ENCODE measurements around the gene PRR23E. TPM values are rescaled to one million over a fixed set of nuclear protein-coding genes. Genes with fewer than 3 reads are reported as not detected.
A peak's percentile ranks its signal among the peaks of the same experiment; 100 is the strongest.

PRR23E gene
- total RNA-seq, 2 donors from 2014 or later = not detected

DNA sequence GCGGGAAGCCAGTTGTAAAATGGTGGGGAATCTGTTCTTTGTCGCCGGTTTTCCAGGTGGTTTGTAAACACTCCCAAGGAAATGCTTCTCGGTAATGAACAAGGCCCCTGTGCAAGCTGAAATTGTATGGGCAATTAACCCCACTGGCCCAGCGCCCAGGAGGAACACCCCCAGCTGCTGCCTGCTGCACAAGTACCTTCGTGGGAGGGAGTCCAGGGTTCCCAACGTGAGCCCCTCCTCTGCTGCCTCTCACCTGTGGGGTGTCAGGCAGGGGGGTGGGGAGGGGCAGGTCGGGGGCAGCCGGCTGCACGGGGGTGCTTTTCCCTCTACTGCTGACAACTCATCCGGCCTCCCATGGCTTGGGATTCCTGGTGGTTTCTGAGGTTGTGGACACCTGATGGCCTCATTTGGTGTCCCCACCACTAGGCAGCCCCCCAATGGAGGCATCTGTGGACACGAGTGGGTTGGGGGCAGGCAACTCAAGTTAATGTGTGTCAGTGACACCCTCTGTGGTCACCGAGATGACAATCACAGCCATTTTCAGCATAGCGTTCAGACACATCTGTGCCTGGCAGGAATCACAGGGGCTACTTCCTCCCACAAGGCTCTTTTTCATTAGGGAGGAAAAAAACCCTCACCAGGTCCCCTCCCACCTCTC is 35.6 kb upstream of the PRR23E start:
- no peak overlapping the region for H3K27ac Mint-ChIP-seq
- DNase-seq (ENCODE audit: low spot score) = no peak
- no peaks in the 10 kb centered on the region for H3K27me3 Mint-ChIP-seq
- H3K9me3 Mint-ChIP-seq = no peaks in the 10 kb centered on the region
- no peaks in the 10 kb centered on the region for H3K4me1 Mint-ChIP-seq (ENCODE audit: low read depth in 2 of 2)
- H3K36me3 Mint-ChIP-seq = no peaks in the 10 kb centered on the region
- no peak for ATAC-seq
- H3K4me3 Mint-ChIP-seq = no peak overlapping the region

DNA sequence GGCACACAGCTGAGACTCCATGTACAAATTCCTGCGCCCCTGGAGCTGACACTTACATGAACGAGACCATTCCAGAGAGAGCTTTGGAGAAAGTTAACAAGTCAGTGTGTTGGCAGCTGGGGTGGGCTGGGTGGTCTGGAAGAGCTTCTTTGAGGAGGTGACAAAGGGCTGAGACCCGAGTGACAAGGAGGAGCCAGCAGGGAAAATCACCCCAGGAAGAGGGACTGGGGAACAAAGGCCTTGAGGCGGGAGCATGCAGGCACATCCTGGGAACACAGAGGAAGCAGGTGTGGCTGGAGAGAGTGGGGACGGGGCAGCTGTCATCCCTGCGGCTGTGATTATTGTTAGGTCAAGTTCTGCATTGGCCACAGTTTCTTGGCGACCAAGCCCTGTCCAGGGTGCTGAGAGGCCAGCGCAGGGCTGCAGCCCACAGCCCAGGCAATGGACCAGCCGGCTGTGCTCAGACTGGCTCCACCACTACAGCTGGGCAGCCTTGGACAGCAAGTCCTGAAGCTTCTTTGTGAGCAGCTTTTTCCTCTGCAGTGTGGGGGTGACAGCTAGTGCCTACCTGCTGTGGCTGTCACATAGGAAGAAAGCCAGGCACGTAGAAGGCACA is 34.2 kb upstream of the PRR23E start:
- no peaks in the 10 kb centered on the region for H3K9me3 Mint-ChIP-seq
- H3K4me3 Mint-ChIP-seq = no peak overlapping the region
- H3K27ac Mint-ChIP-seq = no peak overlapping the region
- no peaks in the 10 kb centered on the region for H3K4me1 Mint-ChIP-seq (ENCODE audit: low read depth in 2 of 2)
- DNase-seq (ENCODE audit: low spot score) = no peak
- H3K27me3 Mint-ChIP-seq = no peaks in the 10 kb centered on the region
- no peaks in the 10 kb centered on the region for H3K36me3 Mint-ChIP-seq
- peak in 1 of 2 donors; percentile 14 for ATAC-seq

- no peak overlapping the region for H3K27ac Mint-ChIP-seq
- ATAC-seq (no peak), DNase-seq (ENCODE audit: low spot score) (no peak)
- no peak overlapping the region for H3K4me3 Mint-ChIP-seq
- no peaks in the 10 kb centered on the region for H3K27me3 Mint-ChIP-seq
- no peaks in the 10 kb centered on the region for H3K9me3 Mint-ChIP-seq
- H3K4me1 Mint-ChIP-seq (ENCODE audit: low read depth in 2 of 2) = no peaks in the 10 kb centered on the region
- H3K36me3 Mint-ChIP-seq = no peaks in the 10 kb centered on the region
Measured at GRCh38 chr3:127159543-127159942, 33.4 kb upstream of the PRR23E start.

- H3K36me3 Mint-ChIP-seq = no peaks in the 10 kb centered on the region
- H3K27ac Mint-ChIP-seq = no peak overlapping the region
- no peak for ATAC-seq
- H3K4me3 Mint-ChIP-seq = no peak overlapping the region
- peaks cover 2 to 8% of the 10 kb centered on the region in 2 donors for H3K27me3 Mint-ChIP-seq
- H3K4me1 Mint-ChIP-seq (ENCODE audit: low read depth in 2 of 2) = no peaks in the 10 kb centered on the region
- DNase-seq (ENCODE audit: low spot score) = no peak
- H3K9me3 Mint-ChIP-seq = no peaks in the 10 kb centered on the region
Measured at GRCh38 chr3:127161236-127161635, 31.7 kb upstream of the PRR23E start.

- no peak overlapping the region for H3K27ac Mint-ChIP-seq
- peaks cover 2 to 16% of the 10 kb centered on the region in 2 donors for H3K27me3 Mint-ChIP-seq
- ATAC-seq = no peak
- H3K4me3 Mint-ChIP-seq = no peak overlapping the region
- no peak for DNase-seq (ENCODE audit: low spot score)
- H3K36me3 Mint-ChIP-seq = no peaks in the 10 kb centered on the region
- no peaks in the 10 kb centered on the region for H3K4me1 Mint-ChIP-seq (ENCODE audit: low read depth in 2 of 2)
- H3K9me3 Mint-ChIP-seq = no peaks in the 10 kb centered on the region
Measured at GRCh38 chr3:127161973-127162579, 30.9 kb upstream of the PRR23E start.

DNA sequence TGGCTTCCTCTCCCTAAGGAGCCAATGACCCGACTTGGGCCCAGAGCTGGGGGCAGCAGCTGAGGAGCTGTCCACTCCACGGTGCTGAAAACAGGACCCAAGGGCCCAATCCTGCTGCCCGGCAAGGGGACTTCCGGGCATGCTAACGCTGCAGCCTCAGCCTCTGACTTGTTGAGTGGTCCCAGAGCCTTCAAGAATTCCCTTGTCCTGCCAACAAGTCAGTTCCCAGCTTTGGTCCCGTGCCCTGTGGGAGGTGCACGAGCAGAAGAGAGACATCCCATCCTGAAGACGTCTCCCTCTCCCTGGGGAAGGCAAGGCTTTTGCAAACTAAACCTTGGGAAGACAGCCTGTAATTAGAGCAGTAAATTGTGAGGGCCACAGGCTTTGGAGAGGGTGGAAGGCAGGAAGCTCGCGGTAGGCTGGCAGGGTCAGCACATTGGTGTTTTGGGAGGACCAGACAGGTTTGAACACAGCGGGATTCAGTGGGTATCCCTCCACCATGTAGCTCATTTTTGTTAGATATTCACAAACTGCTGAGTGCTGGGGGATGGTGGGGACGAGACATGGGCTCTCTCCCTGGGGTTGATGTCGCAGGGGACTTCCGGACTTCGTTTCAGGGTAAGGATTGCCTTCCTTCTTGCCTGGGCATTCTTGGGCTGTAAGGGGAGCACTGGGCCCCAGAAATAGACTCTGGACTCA is 29.8 kb upstream of the PRR23E start:
- ATAC-seq (no peak), DNase-seq (ENCODE audit: low spot score) (no peak)
- no peak overlapping the region for H3K27ac Mint-ChIP-seq
- H3K4me3 Mint-ChIP-seq = no peak overlapping the region
- H3K27me3 Mint-ChIP-seq = peaks cover 2 to 16% of the 10 kb centered on the region in 2 donors
- no peaks in the 10 kb centered on the region for H3K36me3 Mint-ChIP-seq
- H3K4me1 Mint-ChIP-seq (ENCODE audit: low read depth in 2 of 2) = no peaks in the 10 kb centered on the region
- H3K9me3 Mint-ChIP-seq = no peaks in the 10 kb centered on the region

GRCh38 chr3:127164615-127165014 is 28.3 kb upstream of the PRR23E start:
- DNase-seq (ENCODE audit: low spot score) (no peak), ATAC-seq (no peak)
- H3K9me3 Mint-ChIP-seq = no peaks in the 10 kb centered on the region
- peaks cover 6 to 22% of the 10 kb centered on the region in 2 donors for H3K27me3 Mint-ChIP-seq
- no peaks in the 10 kb centered on the region for H3K4me1 Mint-ChIP-seq (ENCODE audit: low read depth in 2 of 2)
- H3K27ac Mint-ChIP-seq = no peak overlapping the region
- no peaks in the 10 kb centered on the region for H3K36me3 Mint-ChIP-seq
- no peak overlapping the region for H3K4me3 Mint-ChIP-seq

DNA sequence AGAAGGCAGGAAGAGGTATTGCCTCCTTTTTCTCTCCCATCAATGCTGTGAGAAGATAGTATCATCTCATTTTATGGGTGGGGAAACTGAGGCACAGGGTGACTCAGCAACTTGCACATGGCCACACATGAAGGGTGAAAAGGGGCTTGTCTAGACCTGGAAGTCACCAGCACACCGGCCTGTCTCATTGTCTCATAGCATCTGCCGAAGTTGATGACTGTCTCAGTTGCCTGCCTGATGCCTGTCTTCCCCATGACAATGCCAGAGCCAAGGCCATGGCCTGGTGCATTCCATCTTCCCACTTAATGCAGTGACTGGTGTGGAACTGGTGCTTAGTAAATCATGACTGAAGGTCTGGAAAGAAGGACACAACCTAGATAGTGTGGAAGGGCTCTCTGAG is 27.9 kb upstream of the PRR23E start:
- no peaks in the 10 kb centered on the region for H3K4me1 Mint-ChIP-seq (ENCODE audit: low read depth in 2 of 2)
- no peak for ATAC-seq
- DNase-seq (ENCODE audit: low spot score) = no peak

GRCh38 chr3:127165694-127166485 is 27.0 kb upstream of the PRR23E start:
- H3K4me3 Mint-ChIP-seq = no peak overlapping the region
- H3K36me3 Mint-ChIP-seq = no peaks in the 10 kb centered on the region
- H3K27me3 Mint-ChIP-seq = peaks cover 8 to 32% of the 10 kb centered on the region in 2 donors
- H3K4me1 Mint-ChIP-seq (ENCODE audit: low read depth in 2 of 2) = no peaks in the 10 kb centered on the region
- H3K9me3 Mint-ChIP-seq = no peaks in the 10 kb centered on the region
- no peak overlapping the region for H3K27ac Mint-ChIP-seq
- no peak for ATAC-seq
- no peak for DNase-seq (ENCODE audit: low spot score)

More for the DNA sequence above, 27.9 kb upstream of the PRR23E start:
- peaks cover 8 to 27% of the 10 kb centered on the region in 2 donors for H3K27me3 Mint-ChIP-seq
- H3K36me3 Mint-ChIP-seq = no peaks in the 10 kb centered on the region
- no peak overlapping the region for H3K27ac Mint-ChIP-seq
- H3K4me3 Mint-ChIP-seq = no peak overlapping the region
- no peaks in the 10 kb centered on the region for H3K9me3 Mint-ChIP-seq

- H3K9me3 Mint-ChIP-seq = no peaks in the 10 kb centered on the region
- no peak for DNase-seq (ENCODE audit: low spot score)
- no peak overlapping the region for H3K27ac Mint-ChIP-seq
- ATAC-seq = no peak
- H3K36me3 Mint-ChIP-seq = no peaks in the 10 kb centered on the region
- H3K4me1 Mint-ChIP-seq (ENCODE audit: low read depth in 2 of 2) = no peaks in the 10 kb centered on the region
- H3K27me3 Mint-ChIP-seq = peaks cover 10 to 32% of the 10 kb centered on the region in 2 donors
- no peak overlapping the region for H3K4me3 Mint-ChIP-seq
Measured at GRCh38 chr3:127166501-127167065, 26.3 kb upstream of the PRR23E start.

DNA sequence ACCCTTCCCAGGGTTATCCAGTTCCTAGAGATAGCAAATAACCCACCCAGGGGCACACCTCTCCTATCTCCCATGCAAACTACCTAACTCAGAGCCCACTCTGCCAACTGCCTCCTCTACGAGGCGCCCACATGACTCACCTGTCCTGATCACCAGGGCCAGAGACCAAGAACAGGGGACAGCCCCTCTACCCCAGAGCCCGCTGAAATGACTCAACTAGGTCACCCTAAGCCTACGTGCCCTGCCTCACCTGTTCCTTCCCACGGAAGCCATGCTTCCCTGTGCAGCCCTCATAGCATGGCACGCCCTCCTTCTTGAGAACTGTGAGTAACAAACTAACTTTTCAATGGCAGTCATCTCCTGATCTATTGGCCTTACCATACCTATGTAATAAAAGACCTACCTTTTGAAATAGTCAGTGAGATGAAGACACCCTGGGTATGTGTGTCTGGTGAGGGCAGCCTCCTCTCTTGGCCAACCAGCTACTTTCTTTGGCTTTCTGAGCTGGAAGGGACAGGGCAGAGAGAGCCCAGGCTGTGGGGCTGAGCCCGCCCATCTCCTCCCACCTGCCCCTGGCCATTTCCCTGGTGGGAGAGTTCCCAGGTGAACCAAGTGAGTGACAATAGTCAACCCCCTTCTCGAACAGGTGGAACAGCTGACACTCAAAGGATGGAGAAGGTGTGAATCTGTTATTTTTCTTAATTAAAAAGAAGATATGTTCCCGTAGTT is 25.5 kb upstream of the PRR23E start:
- H3K27me3 Mint-ChIP-seq = peaks cover 17 to 36% of the 10 kb centered on the region in 2 donors
- no peaks in the 10 kb centered on the region for H3K9me3 Mint-ChIP-seq
- no peaks in the 10 kb centered on the region for H3K36me3 Mint-ChIP-seq
- ATAC-seq (no peak), DNase-seq (ENCODE audit: low spot score) (no peak)
- no peak overlapping the region for H3K4me3 Mint-ChIP-seq
- H3K27ac Mint-ChIP-seq = no peak overlapping the region
- peaks cover 0 to 3% of the 10 kb centered on the region in 2 donors for H3K4me1 Mint-ChIP-seq (ENCODE audit: low read depth in 2 of 2)

- Mint-ChIP-seq H3K27me3 (peaks cover 18 to 39% of the 10 kb centered on the region in 2 donors), H3K27ac (no peak overlapping the region), H3K4me1 (ENCODE audit: low read depth in 2 of 2) (peaks cover 0 to 5% of the 10 kb centered on the region in 2 donors), H3K9me3 (no peaks in the 10 kb centered on the region), H3K36me3 (no peaks in the 10 kb centered on the region), H3K4me3 (no peak overlapping the region)
- DNase-seq (ENCODE audit: low spot score) (no peak), ATAC-seq (no peak)
Measured at GRCh38 chr3:127168271-127168670, 24.7 kb upstream of the PRR23E start.

DNA sequence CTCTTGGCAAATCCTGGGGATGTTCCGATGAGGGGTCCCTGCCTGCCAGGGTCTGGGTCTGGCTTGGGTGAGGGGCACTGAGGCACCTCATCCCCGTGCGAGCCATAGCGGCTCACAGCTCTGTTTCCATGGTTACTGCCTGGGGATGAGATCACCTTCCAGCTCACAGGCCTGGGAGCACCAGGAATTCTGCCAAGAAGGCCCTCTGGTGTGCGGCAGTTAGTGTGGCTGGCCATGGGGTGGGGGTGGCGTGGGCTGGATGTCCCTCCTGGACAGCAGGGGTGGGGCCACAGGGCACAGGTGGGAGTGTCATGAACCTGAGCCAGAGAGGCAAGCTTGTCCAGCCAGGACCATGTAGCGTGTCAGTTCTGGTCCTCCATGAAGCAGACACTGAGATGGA is 22.1 kb upstream of the PRR23E start:
- ATAC-seq (no peak), DNase-seq (ENCODE audit: low spot score) (no peak)
- Mint-ChIP-seq H3K36me3 (no peaks in the 10 kb centered on the region), H3K4me3 (no peak overlapping the region), H3K27me3 (peaks cover 27 to 35% of the 10 kb centered on the region in 2 donors), H3K4me1 (ENCODE audit: low read depth in 2 of 2) (peaks cover 0 to 5% of the 10 kb centered on the region in 2 donors), H3K27ac (no peak overlapping the region), H3K9me3 (no peaks in the 10 kb centered on the region)

Data from natural killer cell treated with Interleukin-12 subunit alpha and Interleukin-12 subunit beta and Interleukin-15 and Interleukin-18, amount 100 ng/mL, for 72 hours (primary cell).